Renal cortex interstitium (tissue), 11 donors: ENCODE measurements around the gene RPS6KA4. TPM values are rescaled to one million over a fixed set of nuclear protein-coding genes. Genes with fewer than 3 reads are reported as not detected.
"Not testable (repeated sequence)": the region's sequence is repeated elsewhere in the genome, so short reads cannot be mapped to it uniquely, and the experiment has no call there.

ENCODE experiments used
- DNase-seq, 11 donors: peaks; one replicate each; pipeline ENCODE4 v3.0.0-alpha.2; 2013; ENCODE audit warnings: low read depth in 9 of 11, low spot score in 4 of 11; ENCODE audit errors: extremely low read depth in 1 of 11
- polyA plus RNA-seq, 3 donors: library from polyadenylated mRNA; unstranded; fragments of 120-200 nt; gene quantifications; one replicate each; pipeline ENCODE4 v1.2.1, GENCODE V29; 2013; ENCODE audit not compliant: insufficient read length in 3 of 3

The RPS6KA4 gene
- polyA plus RNA-seq, 3 donors = 6.7 to 13.9 (median 12.6) TPM

DNA sequence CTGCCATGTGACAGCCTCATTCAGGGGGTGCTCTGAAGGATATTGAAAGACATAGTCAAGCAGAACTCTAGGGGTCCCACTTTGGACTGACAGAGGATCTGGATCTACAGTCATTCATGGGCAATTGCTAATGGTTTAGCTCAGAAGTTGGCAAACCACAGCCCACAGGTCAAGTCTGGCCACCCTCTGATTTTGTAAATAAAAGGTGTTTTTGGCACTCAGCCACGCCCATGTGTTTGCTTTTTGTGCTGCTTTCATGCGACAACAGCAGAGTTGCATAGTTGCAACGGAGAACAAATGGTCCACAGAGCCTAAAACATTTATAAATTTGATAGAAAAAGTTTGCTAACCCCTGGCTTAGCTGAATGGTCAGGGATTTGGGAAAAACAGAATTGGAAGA lies 41.7 kb downstream of the RPS6KA4 start:
- DNase-seq = no peak

DNA sequence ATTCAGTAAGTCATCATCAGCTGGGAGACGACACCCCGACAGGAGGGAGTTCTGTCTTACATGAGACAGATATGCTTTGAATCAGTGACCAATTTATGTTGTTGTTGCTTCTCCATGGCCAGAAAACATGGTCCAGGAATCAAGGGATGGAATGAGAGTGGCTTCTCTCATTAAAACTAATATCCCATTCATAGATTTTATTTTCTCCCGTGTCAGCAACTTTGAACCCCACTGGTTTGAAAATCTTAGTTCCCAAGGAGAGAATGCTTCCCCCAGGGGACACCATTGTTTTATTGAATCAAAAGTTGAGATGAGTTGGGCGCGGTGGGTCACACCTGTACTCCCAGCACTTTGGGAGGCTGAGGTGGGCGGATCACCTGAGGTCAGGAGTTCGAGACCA lies 42.8 kb downstream of the RPS6KA4 start:
- no peak for DNase-seq

GRCh38 chr11:64403106-64403505 lies 44.1 kb downstream of the RPS6KA4 start:
- DNase-seq = no peak

DNA sequence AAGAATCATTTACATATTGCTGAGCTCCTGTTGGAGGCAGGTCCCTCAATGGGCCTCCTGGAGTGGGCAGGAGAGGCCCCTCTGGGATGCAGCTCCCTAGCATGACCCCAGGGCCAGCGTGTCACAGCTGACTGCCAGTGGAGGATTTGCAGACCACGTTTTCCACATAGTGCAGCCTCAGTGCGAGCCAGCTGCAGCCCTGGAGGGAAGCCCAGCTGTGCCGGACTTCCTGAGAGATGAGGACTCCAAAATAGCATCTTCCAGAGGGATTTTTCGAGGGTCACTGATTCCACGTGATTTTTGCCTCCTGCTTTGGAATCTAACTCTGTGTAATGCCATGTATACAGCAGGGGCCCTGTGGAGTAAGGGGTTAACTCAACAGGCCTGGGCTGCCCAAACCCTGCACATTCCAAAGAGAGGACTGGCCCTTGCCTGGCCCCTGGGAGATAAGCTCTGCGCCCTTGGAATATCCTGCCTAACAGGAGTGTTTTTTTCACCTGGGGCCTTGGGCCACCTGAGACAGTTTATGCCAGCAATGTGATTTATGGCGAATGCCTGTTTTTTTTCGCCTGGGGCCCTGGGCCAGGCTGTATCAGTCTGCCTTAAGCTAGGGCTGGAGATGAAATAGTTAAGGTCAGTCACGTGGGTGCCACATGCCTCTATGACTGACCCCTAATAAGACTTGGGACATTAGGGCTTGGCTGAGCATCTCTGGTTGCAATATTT lies 47.4 kb downstream of the RPS6KA4 start:
- peak in 3 of 11 donors; percentile 40 to 58 (median 56) for DNase-seq

- no peak for DNase-seq
Observed at GRCh38 chr11:64407221-64407620, 48.3 kb downstream of the RPS6KA4 start.

DNA sequence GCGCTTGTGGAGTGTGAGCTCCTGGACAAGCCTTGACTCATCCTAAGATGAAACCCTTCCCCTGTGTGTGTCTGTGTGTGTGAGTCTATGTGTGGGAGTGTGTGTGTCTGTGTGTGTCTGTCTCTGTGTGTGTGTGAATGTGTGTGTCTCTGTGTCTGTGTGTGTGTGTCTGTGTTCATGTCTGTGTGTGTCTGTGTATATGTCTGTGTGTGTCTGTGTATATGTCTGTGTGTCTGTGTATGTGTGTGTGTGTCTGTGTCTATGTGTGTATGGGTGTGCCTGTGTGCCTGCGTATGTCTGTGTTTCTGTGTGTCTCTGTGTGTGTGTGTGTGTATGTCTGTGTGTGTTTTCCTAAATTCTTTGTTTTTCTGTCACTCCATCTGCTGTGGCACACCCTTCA lies 48.7 kb downstream of the RPS6KA4 start:
- DNase-seq = no peak

DNA sequence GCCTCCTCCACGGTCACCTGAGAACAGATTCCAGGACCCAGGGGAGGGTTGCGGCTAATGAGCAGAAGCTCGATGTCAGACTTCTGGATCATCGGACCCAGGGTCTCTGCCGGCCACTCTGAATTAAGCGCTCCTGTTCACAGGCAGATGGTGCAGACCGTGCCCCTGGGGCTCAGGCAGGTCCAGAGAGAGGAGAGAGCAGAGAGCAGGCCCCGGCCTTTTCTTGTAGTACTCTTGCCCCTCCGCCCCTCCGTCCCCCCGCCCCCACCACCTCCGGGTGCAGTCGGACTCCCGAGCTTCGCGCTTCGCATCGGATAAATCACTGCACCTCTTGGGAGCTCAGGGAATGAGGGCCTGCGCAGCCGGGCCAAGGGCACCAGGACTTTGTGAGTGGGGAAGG lies 50.3 kb downstream of the RPS6KA4 start:
- DNase-seq = no peak

- DNase-seq = peak in 6 of 11 donors; percentile 55 to 76 (median 68)
Observed at GRCh38 chr11:64409707-64410403, 50.9 kb downstream of the RPS6KA4 start.

- DNase-seq = no peak
Observed at GRCh38 chr11:64410404-64410734, 51.4 kb downstream of the RPS6KA4 start.

- DNase-seq = no peak
Observed at GRCh38 chr11:64413417-64413816, 54.5 kb downstream of the RPS6KA4 start.

DNA sequence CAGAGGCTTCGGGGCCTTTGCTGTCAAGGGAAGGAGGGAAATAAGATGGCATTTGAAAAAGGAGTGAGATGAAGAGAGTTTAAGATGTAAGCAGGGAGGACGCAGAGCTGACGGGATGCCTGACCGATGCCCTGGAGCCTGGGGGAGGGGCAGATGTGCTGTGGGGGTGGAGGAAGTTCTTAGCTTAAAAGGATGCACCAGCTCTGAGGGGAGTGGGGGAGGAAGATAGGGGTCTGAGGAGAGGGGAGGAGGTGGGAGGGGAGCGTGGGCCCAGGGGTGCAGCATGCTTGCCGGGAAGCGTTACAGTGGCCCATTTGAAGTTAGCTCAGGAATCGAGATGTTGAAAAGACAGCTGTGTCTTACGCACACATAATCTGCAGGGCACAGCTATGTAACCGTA lies 56.3 kb downstream of the RPS6KA4 start:
- DNase-seq = no peak

GRCh38 chr11:64415996-64416728 lies 57.2 kb downstream of the RPS6KA4 start:
- DNase-seq = no peak

DNA sequence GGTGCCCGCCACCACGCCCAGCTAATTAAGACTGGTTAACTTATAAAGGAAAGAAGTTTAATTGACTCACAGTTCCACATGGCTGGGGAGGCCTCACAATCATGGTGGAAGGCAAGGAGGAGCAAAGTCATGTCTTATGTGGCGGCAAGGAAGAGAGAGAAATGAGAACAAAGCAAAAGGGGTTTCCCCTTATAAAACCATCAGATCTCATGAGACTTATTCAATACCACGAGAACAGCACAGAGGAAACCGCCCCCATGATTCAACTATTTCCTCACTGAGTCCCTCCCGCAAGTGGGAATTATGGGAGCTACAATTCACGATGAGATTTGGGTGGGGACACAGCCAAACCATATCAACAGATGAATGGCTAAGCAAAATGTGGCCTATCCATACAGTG lies 59.3 kb downstream of the RPS6KA4 start:
- DNase-seq = not testable (repeated sequence)

DNA sequence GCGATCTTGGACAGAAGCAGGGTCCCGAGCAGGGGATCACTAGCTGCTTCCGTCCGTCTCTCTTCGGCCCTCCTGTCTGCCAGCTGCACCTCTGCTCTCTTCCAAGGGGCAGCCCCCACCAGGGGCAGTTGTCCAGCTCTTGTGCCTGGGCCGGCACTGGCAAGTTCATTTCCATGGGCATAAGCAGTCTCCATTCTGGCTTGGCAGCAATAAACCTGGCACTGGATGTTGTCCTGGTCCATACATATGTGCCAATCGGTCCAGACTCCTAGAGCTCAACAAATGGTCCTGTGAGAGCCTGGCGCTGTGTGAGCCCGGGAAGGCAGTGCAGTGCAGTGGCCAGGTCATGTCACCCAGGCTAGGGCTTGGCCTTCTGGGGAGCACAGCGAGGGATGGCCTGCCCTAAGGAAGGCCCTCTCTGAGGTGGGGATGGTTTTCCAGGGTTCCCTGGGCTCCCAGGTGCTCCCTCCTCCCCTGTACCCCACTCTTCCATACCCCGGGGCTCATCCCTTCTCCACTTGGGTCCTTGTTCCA lies 60.4 kb downstream of the RPS6KA4 start:
- no peak for DNase-seq

DNA sequence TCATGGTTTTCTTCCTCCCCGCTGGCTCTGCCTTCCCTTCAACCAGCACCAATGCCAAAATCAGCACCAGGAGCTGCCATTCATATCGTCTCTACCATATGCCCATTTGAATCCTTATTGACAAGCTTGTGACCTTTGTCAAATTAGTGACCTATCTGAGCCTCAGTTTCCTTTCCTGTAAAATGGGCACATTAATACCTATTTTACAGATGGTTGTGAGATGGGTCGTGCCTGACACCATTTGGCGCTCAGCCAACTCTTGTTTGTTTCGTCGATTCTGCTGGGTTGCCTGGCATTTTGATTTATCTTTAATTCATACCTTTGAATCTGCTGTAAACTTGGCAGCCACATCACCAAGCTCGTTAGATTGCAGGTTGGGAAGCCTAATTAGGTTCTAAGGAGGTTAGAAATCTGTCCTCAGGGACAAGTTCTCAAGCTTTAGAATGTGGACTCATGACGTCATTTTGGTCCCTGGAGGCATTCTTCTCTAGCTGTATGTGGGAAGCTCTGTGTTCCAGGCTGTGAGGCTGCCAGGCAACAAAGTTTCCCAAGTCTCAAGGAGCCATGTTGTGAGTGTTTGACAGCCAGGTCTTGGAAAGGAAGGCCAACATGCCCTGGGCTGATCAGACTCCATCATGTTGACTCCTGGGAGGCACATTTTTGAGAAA lies 61.0 kb downstream of the RPS6KA4 start:
- DNase-seq = no peak

Other genes starting within 250 kb of the RPS6KA4 start
- 10 to 100 TPM; 13.4 to 19.5 (median 17.8) TPM for gene MACROD1, start 193.0 kb upstream of the RPS6KA4 start, polyA plus RNA-seq
- 100 to 1,000 TPM; 173 to 197 (median 188) TPM for gene STIP1, start 173.0 kb upstream of the RPS6KA4 start, polyA plus RNA-seq
- 1 to 10 TPM; 4.7 to 6.5 (median 5.9) TPM for gene FERMT3, start 152.4 kb upstream of the RPS6KA4 start, polyA plus RNA-seq
- 10 to 100 TPM; 45.0 to 59.9 (median 49.3) TPM for gene TRPT1, start 133.0 kb upstream of the RPS6KA4 start, polyA plus RNA-seq
- gene NUDT22, start 132.9 kb upstream of the RPS6KA4 start, polyA plus RNA-seq = 10 to 100 TPM; 17.7 to 32.8 (median 28.0) TPM
- 10 to 100 TPM; 56.1 to 76.7 (median 63.6) TPM for gene DNAJC4, start 128.6 kb upstream of the RPS6KA4 start, polyA plus RNA-seq
- gene VEGFB, start 124.6 kb upstream of the RPS6KA4 start, polyA plus RNA-seq = 10 to 100 TPM; 83.8 to 99.3 (median 95.3) TPM
- gene FKBP2, start 118.1 kb upstream of the RPS6KA4 start, polyA plus RNA-seq = 100 to 1,000 TPM in 2 of 3 donors, 10 to 100 TPM in 1; 74.5 to 111 (median 102) TPM
- 10 to 100 TPM; 59.6 to 85.8 (median 69.1) TPM for gene PPP1R14B, start 112.2 kb upstream of the RPS6KA4 start, polyA plus RNA-seq
- gene PLCB3, start 107.6 kb upstream of the RPS6KA4 start, polyA plus RNA-seq = 10 to 100 TPM; 11.6 to 17.7 (median 15.1) TPM
- gene BAD, start 74.5 kb upstream of the RPS6KA4 start, polyA plus RNA-seq = 10 to 100 TPM; 36.7 to 58.9 (median 54.2) TPM
- 10 to 100 TPM; 27.2 to 42.7 (median 42.7) TPM for gene GPR137, start 73.3 kb upstream of the RPS6KA4 start, polyA plus RNA-seq
- under 1 TPM in 1 of 3 donors, not detected in 2; 0.11 TPM for gene KCNK4, start 67.9 kb upstream of the RPS6KA4 start, polyA plus RNA-seq
- gene CATSPERZ, start 58.8 kb upstream of the RPS6KA4 start, polyA plus RNA-seq = under 1 TPM in 1 of 3 donors, not detected in 2; 0.47 TPM
- 10 to 100 TPM; 16.6 to 30.5 (median 26.3) TPM for gene ESRRA, start 53.6 kb upstream of the RPS6KA4 start, polyA plus RNA-seq
- gene TRMT112, start 41.6 kb upstream of the RPS6KA4 start, polyA plus RNA-seq = 100 to 1,000 TPM; 203 to 244 (median 219) TPM
- 100 to 1,000 TPM; 161 to 233 (median 207) TPM for gene PRDX5, start 41.0 kb upstream of the RPS6KA4 start, polyA plus RNA-seq
- gene CCDC88B, start 19.0 kb upstream of the RPS6KA4 start, polyA plus RNA-seq = 1 to 10 TPM; 1.7 to 5.0 (median 3.9) TPM
- 10 to 100 TPM; 23.1 to 40.3 (median 24.2) TPM for gene SLC22A11, start 196.8 kb downstream of the RPS6KA4 start, polyA plus RNA-seq
- 10 to 100 TPM in 1 of 3 donors, 1 to 10 TPM in 2; 3.1 to 11.3 (median 3.3) TPM for gene SLC22A12, start 232.1 kb downstream of the RPS6KA4 start, polyA plus RNA-seq